MCF 10A (cell line): ENCODE data around the gene ZEB1. TPM values are rescaled to one million over a fixed set of nuclear protein-coding genes. Genes with fewer than 3 reads are reported as not detected.

ENCODE experiments used
- BruUV-seq: library from RNA; stranded (reverse); fragments of 400-500 nt; replicated peaks from 2 replicates; lab custom pipeline; 2021; lab: Mats Ljungman, UMichigan
- CTCF ChIA-PET: fragments of 300-600 bp; sonication (Branson Sonifier 250); formaldehyde crosslinking; extraction: SDS; loops from one replicate; lab custom pipeline; 2021; ENCODE audit warnings: antibody characterized with exemption, inconsistent platforms; lab: Yijun Ruan, JAX
- POLR2A ChIA-PET: fragments of 300-600, 350-650 bp; sonication (Branson Sonifier 250); formaldehyde crosslinking; extraction: SDS; loops from one replicate; lab custom pipeline; 2020; ENCODE audit warnings: antibody characterized with exemption, inconsistent platforms; lab: Yijun Ruan, JAX
- DNase-seq: peaks from one replicate; pipeline ENCODE4 v3.0.0-alpha.2; 2018; ENCODE audit not compliant: unreplicated experiment
- H3K27ac Mint-ChIP-seq: one replicate; pipeline ENCODE4 v1.8.0; 2022; ENCODE audit warnings: mild to moderate bottlenecking, low read depth, mixed read lengths; ENCODE audit not compliant: unreplicated experiment
- H3K27me3 Mint-ChIP-seq: one replicate; pipeline ENCODE4 v1.8.0; 2022; ENCODE audit warnings: mixed read lengths; ENCODE audit not compliant: insufficient read depth, unreplicated experiment
- H3K36me3 Mint-ChIP-seq: one replicate; pipeline ENCODE4 v1.8.0; 2022; ENCODE audit warnings: mild to moderate bottlenecking, moderate library complexity, mixed read lengths; ENCODE audit not compliant: insufficient read depth, unreplicated experiment
- H3K4me1 Mint-ChIP-seq: one replicate; pipeline ENCODE4 v1.8.0; 2022; ENCODE audit warnings: mixed read lengths; ENCODE audit not compliant: insufficient read depth, unreplicated experiment
- H3K4me3 Mint-ChIP-seq: one replicate; pipeline ENCODE4 v1.8.0; 2022; ENCODE audit warnings: mild to moderate bottlenecking, moderate library complexity, mixed read lengths; ENCODE audit not compliant: unreplicated experiment
- H3K9me3 Mint-ChIP-seq: one replicate; pipeline ENCODE4 v1.8.0; 2022; ENCODE audit warnings: mixed read lengths; ENCODE audit not compliant: unreplicated experiment
- CTCF ChIP-seq: fragments of 200-600 bp; IDR thresholded peaks from one replicate; pipeline ENCODE4 v1.8.0; 2022; ENCODE audit warnings: antibody characterized with exemption, mild to moderate bottlenecking; ENCODE audit not compliant: unreplicated experiment
- intact Hi-C: fragments of 100-400 bp; cut with micrococcal nuclease; formaldehyde crosslinking; loops from 2 replicates; pipeline ENCODE4 v1.14.1; 2022
- total RNA-seq: library from RNA; stranded (reverse); gene quantifications from 2 replicates; pipeline ENCODE4 v1.2.3, GENCODE V29; 2022

The ZEB1 gene
- total RNA-seq, 1 experiment from 2014 or later = 15.1 TPM

- Mint-ChIP-seq H3K9me3 (no peaks in the 10 kb centered on the region), H3K4me3 (no peak overlapping the region), H3K27ac (no peak overlapping the region), H3K27me3 (no peaks in the 10 kb centered on the region), H3K4me1 (peaks cover 6% of the 10 kb centered on the region), H3K36me3 (no peaks in the 10 kb centered on the region)
- no peak for TF ChIP-seq CTCF
- ChIA-PET CTCF (interaction anchor here (1.7 kb wide), 1 partner anchor 589 kb away, joined by 3 read pairs; no protein-coding TSS in a partner anchor), POLR2A (no interaction called here)
- intact Hi-C loops = no loop called here
- no TSS peak for BruUV-seq
- no peak for DNase-seq
Observed at GRCh38 chr10:31341552-31341951, 22.5 kb downstream of the ZEB1 start.

GRCh38 chr10:31343009-31343408 is 24.0 kb downstream of the ZEB1 start:
- TF ChIP-seq CTCF = no peak
- Mint-ChIP-seq H3K4me3 (no peak overlapping the region), H3K27me3 (no peaks in the 10 kb centered on the region), H3K36me3 (no peaks in the 10 kb centered on the region), H3K9me3 (no peaks in the 10 kb centered on the region), H3K4me1 (peaks cover 6% of the 10 kb centered on the region), H3K27ac (no peak overlapping the region)
- intact Hi-C loops = no loop called here
- no TSS peak for BruUV-seq
- DNase-seq = no peak
- POLR2A ChIA-PET = no interaction called here
- CTCF ChIA-PET = interaction anchor here (0.6 kb wide), 2 partner anchors 23 to 154 kb away, joined by 3 to 4 read pairs; no protein-coding TSS in a partner anchor

- Mint-ChIP-seq H3K27me3 (no peaks in the 10 kb centered on the region), H3K9me3 (no peaks in the 10 kb centered on the region), H3K4me3 (no peak overlapping the region), H3K27ac (no peak overlapping the region), H3K4me1 (peaks cover 6% of the 10 kb centered on the region), H3K36me3 (no peaks in the 10 kb centered on the region)
- BruUV-seq = no TSS peak
- DNase-seq = no peak
- TF ChIP-seq CTCF = no peak
- ChIA-PET CTCF (interaction anchor here (0.6 kb wide), 1 partner anchor 154 kb away, joined by 3 read pairs; no protein-coding TSS in a partner anchor), POLR2A (interaction anchor here (0.8 kb wide), 1 partner anchor 9 kb away, joined by 3 read pairs; no protein-coding TSS in a partner anchor)
- intact Hi-C loops = no loop called here
Observed at GRCh38 chr10:31343551-31343950, 24.5 kb downstream of the ZEB1 start.

- Mint-ChIP-seq H3K27ac (no peak overlapping the region), H3K27me3 (no peaks in the 10 kb centered on the region), H3K9me3 (no peaks in the 10 kb centered on the region), H3K4me3 (no peak overlapping the region), H3K4me1 (peaks cover 11% of the 10 kb centered on the region), H3K36me3 (no peaks in the 10 kb centered on the region)
- ChIA-PET POLR2A (interaction anchor here (1.6 kb wide), 1 partner anchor 38 kb away, joined by 4 read pairs; no protein-coding TSS in a partner anchor), CTCF (no interaction called here)
- TF ChIP-seq CTCF = no peak
- intact Hi-C loops = no loop called here
- no peak for DNase-seq
- BruUV-seq = no TSS peak
Observed at GRCh38 chr10:31345886-31346285, 26.9 kb downstream of the ZEB1 start.
